DND-41 (cell line): ENCODE results near the gene KCNJ6.

Source experiments
- EZH2 ChIP-seq: IDR thresholded peaks from 3 replicates; pipeline ENCODE4 v1.6.1; 2012; ENCODE audit warnings: borderline replicate concordance, low read depth, mild to moderate bottlenecking, moderate library complexity, low read length, inconsistent platforms; ENCODE audit not compliant: severe bottlenecking
- TF ChIP-seq, protein P1 (sequence below): IDR thresholded peaks from 2 replicates; pipeline ENCODE4 v1.5.1; 2012; ENCODE audit warnings: borderline replicate concordance, low read length, moderate library complexity, mild to moderate bottlenecking; ENCODE audit not compliant: poor library complexity, severe bottlenecking; ENCODE audit errors: extremely low read depth

- TF ChIP-seq, protein P1, sequence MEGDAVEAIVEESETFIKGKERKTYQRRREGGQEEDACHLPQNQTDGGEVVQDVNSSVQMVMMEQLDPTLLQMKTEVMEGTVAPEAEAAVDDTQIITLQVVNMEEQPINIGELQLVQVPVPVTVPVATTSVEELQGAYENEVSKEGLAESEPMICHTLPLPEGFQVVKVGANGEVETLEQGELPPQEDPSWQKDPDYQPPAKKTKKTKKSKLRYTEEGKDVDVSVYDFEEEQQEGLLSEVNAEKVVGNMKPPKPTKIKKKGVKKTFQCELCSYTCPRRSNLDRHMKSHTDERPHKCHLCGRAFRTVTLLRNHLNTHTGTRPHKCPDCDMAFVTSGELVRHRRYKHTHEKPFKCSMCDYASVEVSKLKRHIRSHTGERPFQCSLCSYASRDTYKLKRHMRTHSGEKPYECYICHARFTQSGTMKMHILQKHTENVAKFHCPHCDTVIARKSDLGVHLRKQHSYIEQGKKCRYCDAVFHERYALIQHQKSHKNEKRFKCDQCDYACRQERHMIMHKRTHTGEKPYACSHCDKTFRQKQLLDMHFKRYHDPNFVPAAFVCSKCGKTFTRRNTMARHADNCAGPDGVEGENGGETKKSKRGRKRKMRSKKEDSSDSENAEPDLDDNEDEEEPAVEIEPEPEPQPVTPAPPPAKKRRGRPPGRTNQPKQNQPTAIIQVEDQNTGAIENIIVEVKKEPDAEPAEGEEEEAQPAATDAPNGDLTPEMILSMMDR: peak; percentile 31
- TF ChIP-seq EZH2: no peak
These were observed 169.4 kb downstream of the KCNJ6 start for GRCh38 chr21:37746849-37747248.
